Measurements from ENCODE around the gene AP4M1.

GRCh38 chr7:100126931-100127865 lies 25.8 kb downstream of the AP4M1 start, which contains the start of gene MBLAC1:
- TF ChIP-seq, protein P1, sequence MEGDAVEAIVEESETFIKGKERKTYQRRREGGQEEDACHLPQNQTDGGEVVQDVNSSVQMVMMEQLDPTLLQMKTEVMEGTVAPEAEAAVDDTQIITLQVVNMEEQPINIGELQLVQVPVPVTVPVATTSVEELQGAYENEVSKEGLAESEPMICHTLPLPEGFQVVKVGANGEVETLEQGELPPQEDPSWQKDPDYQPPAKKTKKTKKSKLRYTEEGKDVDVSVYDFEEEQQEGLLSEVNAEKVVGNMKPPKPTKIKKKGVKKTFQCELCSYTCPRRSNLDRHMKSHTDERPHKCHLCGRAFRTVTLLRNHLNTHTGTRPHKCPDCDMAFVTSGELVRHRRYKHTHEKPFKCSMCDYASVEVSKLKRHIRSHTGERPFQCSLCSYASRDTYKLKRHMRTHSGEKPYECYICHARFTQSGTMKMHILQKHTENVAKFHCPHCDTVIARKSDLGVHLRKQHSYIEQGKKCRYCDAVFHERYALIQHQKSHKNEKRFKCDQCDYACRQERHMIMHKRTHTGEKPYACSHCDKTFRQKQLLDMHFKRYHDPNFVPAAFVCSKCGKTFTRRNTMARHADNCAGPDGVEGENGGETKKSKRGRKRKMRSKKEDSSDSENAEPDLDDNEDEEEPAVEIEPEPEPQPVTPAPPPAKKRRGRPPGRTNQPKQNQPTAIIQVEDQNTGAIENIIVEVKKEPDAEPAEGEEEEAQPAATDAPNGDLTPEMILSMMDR (IDR thresholded peaks at IDR 0.05), result peak in 2 of 4 experiments; percentile 3 to 8
- TF ChIP-seq POLR2A (IDR thresholded peaks at IDR 0.05), result peak in 1 of 2 donors; percentile 42

Measured in uterus (tissue), 2 donors.